Mucosa of descending colon (tissue), 3 donors: Measurements from ENCODE around the gene GLT6D1. TPM values are rescaled to one million over a fixed set of nuclear protein-coding genes. Genes with fewer than 3 reads are reported as not detected.
A peak's percentile ranks its signal among the peaks of the same experiment; 100 is the strongest.

Experiments
- ATAC-seq: fragments of 200-7000 bp; cut with Tn5 transposase; one replicate; pipeline ENCODE4 v1.9.1; 2020; ENCODE audit warnings: mild to moderate bottlenecking, moderate library complexity
- DNase-seq, 3 donors: peaks; one replicate each; pipeline ENCODE4 v3.0.0-alpha.2; 2020
- H3K36me3 ChIP-seq: fragments of 200-600 bp; one replicate; pipeline ENCODE4 v1.8.0; 2021; ENCODE audit warnings: low read depth, mild to moderate bottlenecking
- H3K4me1 ChIP-seq: fragments of 200-600 bp; one replicate; pipeline ENCODE4 v1.8.0; 2021; ENCODE audit warnings: low read depth, mild to moderate bottlenecking
- H3K4me3 ChIP-seq: fragments of 200-600 bp; one replicate; pipeline ENCODE4 v1.8.0; 2021; ENCODE audit warnings: mild to moderate bottlenecking
- H3K9me3 ChIP-seq: fragments of 200-600 bp; one replicate; pipeline ENCODE4 v1.8.0; 2021; ENCODE audit warnings: mild to moderate bottlenecking
- CTCF ChIP-seq: fragments of 200-600 bp; IDR thresholded peaks from one replicate; pipeline ENCODE4 v1.8.0; 2022; ENCODE audit warnings: antibody characterized with exemption, mild to moderate bottlenecking
- intact Hi-C, 2 donors: fragments of 100-400 bp; cut with DNase I in 1 of 2; cut with micrococcal nuclease in 1 of 2; formaldehyde crosslinking; loops; one replicate each; pipeline versions ENCODE4 v1.11.0 to v1.11.1; 2022; cut with DNase I, micrococcal nuclease
- total RNA-seq, 3 donors: library from RNA; stranded (reverse); fragmentation: NEBNext Ultra II Directional in 2 of 3; extraction: Animal tissue kit (Norgen Biotek cat#: 25700) in 2 of 3; gene quantifications; one replicate each; pipeline versions ENCODE4 v1.2.1 to v1.2.4, GENCODE V29; 2021 to 2023
- donor health status: DM: no; HTN: no; CAD: no; lungs with moderate emphysema.
- donor health status: DM: no; HTN: no; CAD: no.
- donor health status: DM: no; HTN: yes; CAD: no.

Gene GLT6D1
- total RNA-seq, 3 donors from 2014 or later, result not detected

- no peak overlapping the region for H3K4me3 ChIP-seq
- ATAC-seq, result no peak
- no peaks in the 10 kb centered on the region for H3K9me3 ChIP-seq
- intact Hi-C loops, result no loop called here
- no peaks in the 10 kb centered on the region for H3K36me3 ChIP-seq
- no peaks in the 10 kb centered on the region for H3K4me1 ChIP-seq
- TF ChIP-seq CTCF, result no peak
- peak in 1 of 3 donors; percentile 14 for DNase-seq
Observed at GRCh38 chr9:135589596-135590485, 49.5 kb downstream of the GLT6D1 start.

DNA sequence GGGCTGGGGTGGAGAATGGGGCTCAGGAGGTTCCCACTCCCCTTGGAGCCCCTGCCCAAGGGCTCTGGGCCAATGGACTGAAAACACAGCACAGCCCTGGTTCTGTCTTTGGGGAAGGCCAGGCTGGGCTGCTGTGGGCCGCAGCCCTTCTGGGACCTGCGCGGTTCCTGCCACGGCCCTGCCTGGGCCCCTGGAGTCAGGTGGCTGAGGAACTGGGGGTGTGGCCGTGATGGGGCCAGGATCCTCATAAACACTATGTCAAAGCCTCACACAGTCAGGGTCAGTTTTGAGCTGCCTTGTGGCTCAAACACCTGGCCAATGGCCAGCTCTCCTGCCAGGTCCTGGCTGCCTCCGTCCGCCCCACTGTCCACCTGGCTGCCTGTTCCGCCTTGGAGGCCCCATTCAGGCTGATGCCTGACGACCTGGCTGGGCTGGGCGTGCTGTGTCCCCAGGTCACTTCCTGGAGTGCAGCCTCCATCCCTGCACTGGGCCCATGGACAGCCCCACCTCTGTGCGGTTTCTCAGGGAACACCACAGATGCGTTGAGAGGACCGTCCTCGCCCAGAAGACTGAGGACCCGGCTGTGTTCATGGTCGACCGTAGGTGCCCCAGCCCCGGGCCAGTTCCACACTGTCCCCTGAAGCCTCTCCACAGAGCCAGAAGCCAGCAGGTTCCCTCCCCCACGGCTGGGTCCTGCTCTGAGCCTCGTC is 50.3 kb downstream of the GLT6D1 start:
- peak in 1 of 3 donors; percentile 10 for DNase-seq
- no peaks in the 10 kb centered on the region for H3K4me1 ChIP-seq
- TF ChIP-seq CTCF, result no peak
- H3K4me3 ChIP-seq, result no peak overlapping the region
- intact Hi-C loops, result no loop called here
- no peaks in the 10 kb centered on the region for H3K36me3 ChIP-seq
- ATAC-seq, result no peak
- no peaks in the 10 kb centered on the region for H3K9me3 ChIP-seq

GRCh38 chr9:135588371-135588770 is 51.0 kb downstream of the GLT6D1 start:
- Histone ChIP-seq H3K4me1 (no peaks in the 10 kb centered on the region), H3K36me3 (no peaks in the 10 kb centered on the region), H3K9me3 (no peaks in the 10 kb centered on the region), H3K4me3 (no peak overlapping the region)
- ATAC-seq (no peak), DNase-seq (no peak)
- intact Hi-C loops, result no loop called here
- TF ChIP-seq CTCF, result no peak

GRCh38 chr9:135587658-135588057 is 51.7 kb downstream of the GLT6D1 start:
- Histone ChIP-seq H3K36me3 (no peaks in the 10 kb centered on the region), H3K4me1 (no peaks in the 10 kb centered on the region), H3K4me3 (no peak overlapping the region), H3K9me3 (no peaks in the 10 kb centered on the region)
- intact Hi-C loops, result no loop called here
- TF ChIP-seq CTCF, result no peak
- no peak for ATAC-seq
- DNase-seq, result no peak

GRCh38 chr9:135586601-135587109 is 52.7 kb downstream of the GLT6D1 start:
- Histone ChIP-seq H3K4me1 (no peaks in the 10 kb centered on the region), H3K36me3 (no peaks in the 10 kb centered on the region), H3K9me3 (no peaks in the 10 kb centered on the region), H3K4me3 (no peak overlapping the region)
- intact Hi-C loops, result no loop called here
- TF ChIP-seq CTCF, result no peak
- ATAC-seq (no peak), DNase-seq (no peak)
